B cell (primary cell): ENCODE measurements around the gene KAT2A. TPM values are rescaled to one million over a fixed set of nuclear protein-coding genes. Genes with fewer than 3 reads are reported as not detected.

Experiments
- ATAC-seq: fragments of 200-7000 bp; cut with Tn5 transposase; one replicate; pipeline ENCODE4 v1.10.0; 2021; ENCODE audit warnings: low read depth, mild to moderate bottlenecking, moderate number of reproducible peaks, moderate library complexity
- CTCF ChIA-PET: fragments of 350-600 bp; sonication (Branson Sonifier 250); formaldehyde crosslinking; loops from one replicate; lab custom pipeline; 2021; ENCODE audit warnings: antibody characterized with exemption, inconsistent platforms; lab: Charles Lee
- POLR2A ChIA-PET: fragments of 350-600 bp; sonication (Branson Sonifier 250); formaldehyde crosslinking; loops from one replicate; lab custom pipeline; 2021; ENCODE audit warnings: antibody characterized with exemption; lab: Charles Lee
- DNase-seq: peaks from one replicate; pipeline ENCODE4 v3.0.0; 2013
- H2AFZ ChIP-seq: 2 replicates; pipeline ENCODE4 v1.6.1; 2012; ENCODE audit warnings: mild to moderate bottlenecking, low read depth, low read length; ENCODE audit not compliant: insufficient read depth, poor library complexity, severe bottlenecking
- H3K27ac ChIP-seq, 2 donors: 1 replicate in 1 of 2; 2 replicates in 1 of 2; pipeline ENCODE4 v1.5.1; 2012 to 2013; ENCODE audit warnings: low read length in 2 of 2, mild to moderate bottlenecking in 2 of 2, moderate library complexity in 1 of 2
- H3K27me3 ChIP-seq, 4 experiments: fragments of 200-600 bp in 1 of 4; sonication (generic) in 1 of 4; replicated peaks in 1 of 4; 1 replicate in 2 of 4; 2 replicates in 2 of 4; pipeline versions ENCODE4 v1.6.1 to v1.7.0; 2013 to 2016; ENCODE audit warnings: low read length in 3 of 4, mild to moderate bottlenecking in 2 of 4, mixed read lengths in 1 of 4, moderate library complexity in 1 of 4; ENCODE audit not compliant: insufficient read depth in 4 of 4, control insufficient read depth in 3 of 4; ENCODE audit errors: control extremely low read depth in 1 of 4
- H3K36me3 ChIP-seq, 2 experiments: replicated peaks in 1 of 2; 1 replicate in 1 of 2; 2 replicates in 1 of 2; pipeline versions ENCODE4 v1.6.1 to v1.7.1; 2013; ENCODE audit warnings: low read length in 1 of 2; ENCODE audit not compliant: insufficient read depth in 2 of 2, control insufficient read depth in 1 of 2; ENCODE audit errors: control extremely low read depth in 1 of 2, extremely low read depth in 1 of 2
- H3K4me1 ChIP-seq, 2 donors: fragments of 200-600 bp in 1 of 2; sonication (generic) in 1 of 2; 1 replicate in 1 of 2; 2 replicates in 1 of 2; pipeline versions ENCODE4 v1.5.1 to v1.6.1; 2013 to 2017; ENCODE audit warnings: low read length in 2 of 2; ENCODE audit not compliant: control insufficient read depth in 2 of 2, insufficient read depth in 2 of 2
- H3K4me2 ChIP-seq: replicated peaks from 2 replicates; pipeline ENCODE3; 2012; ENCODE audit warnings: mild to moderate bottlenecking, low read depth, low read length; ENCODE audit not compliant: poor library complexity, severe bottlenecking
- H3K4me3 ChIP-seq, 5 experiments: fragments of 200-600 bp in 1 of 5; sonication (generic) in 1 of 5; 1 replicate in 3 of 5; 2 replicates in 2 of 5; pipeline versions ENCODE4 v1.5.1 to v1.7.0; 2011 to 2016; ENCODE audit warnings: low read length in 4 of 5, mild to moderate bottlenecking in 4 of 5, low read depth in 2 of 5, control low read depth in 1 of 5, moderate library complexity in 1 of 5; ENCODE audit not compliant: insufficient read depth in 1 of 5; ENCODE audit errors: control extremely low read depth in 1 of 5, extremely low read depth in 1 of 5
- H3K79me2 ChIP-seq: fragments of 200-600 bp; sonication (generic); one replicate; pipeline ENCODE4 v1.6.0; 2016; ENCODE audit warnings: low read length; ENCODE audit not compliant: control insufficient read depth, insufficient read depth
- H3K9ac ChIP-seq: fragments of 200-600 bp; sonication (generic); 2 replicates; pipeline ENCODE4 v1.6.1; 2017; ENCODE audit warnings: mild to moderate bottlenecking, low read length, moderate library complexity
- H3K9me3 ChIP-seq, 3 donors: one replicate each; pipeline versions ENCODE4 v1.6.1 to v1.7.1; 2013; ENCODE audit warnings: low read length in 2 of 3; ENCODE audit not compliant: control insufficient read depth in 2 of 3, insufficient read depth in 1 of 3; ENCODE audit errors: control extremely low read depth in 1 of 3
- H4K20me1 ChIP-seq: 2 replicates; pipeline ENCODE4 v1.6.0; 2012; ENCODE audit warnings: mild to moderate bottlenecking, low read length; ENCODE audit not compliant: insufficient read depth, control insufficient read depth, poor library complexity, severe bottlenecking
- H3K27ac Mint-ChIP-seq: one replicate; pipeline ENCODE4 v1.8.0; 2021; ENCODE audit warnings: mixed read lengths
- H3K27me3 Mint-ChIP-seq: one replicate; pipeline ENCODE4 v1.8.0; 2021; ENCODE audit warnings: mixed read lengths
- H3K4me1 Mint-ChIP-seq: one replicate; pipeline ENCODE4 v1.8.0; 2021; ENCODE audit warnings: mixed read lengths
- H3K4me3 Mint-ChIP-seq: one replicate; pipeline ENCODE4 v1.8.0; 2021; ENCODE audit warnings: mixed read lengths
- H3K9me3 Mint-ChIP-seq: one replicate; pipeline ENCODE4 v1.8.0; 2022; ENCODE audit warnings: mixed read lengths; ENCODE audit not compliant: insufficient read depth
- EZH2 ChIP-seq: IDR thresholded peaks from 2 replicates; pipeline ENCODE4 v1.6.1; 2012; ENCODE audit warnings: borderline replicate concordance, low read depth, mild to moderate bottlenecking, moderate library complexity, low read length; ENCODE audit not compliant: insufficient read depth, poor library complexity, severe bottlenecking
- WGBS: methylation state at CpG from one replicate; pipeline ENCODE4 v1.1.5; 2013; ENCODE audit warnings: missing lambda C conversion rate; ENCODE audit not compliant: insufficient coverage; 5-methylcytosine and 5-hydroxymethylcytosine counted together
- intact Hi-C: fragments of 100-400 bp; cut with micrococcal nuclease; formaldehyde crosslinking; loops from one replicate; pipeline ENCODE4 v1.10.0; 2022
- polyA plus RNA-seq: library from polyadenylated mRNA; depleted of rRNA; stranded (reverse); fragments of >200 nt; gene quantifications from 2 replicates; pipeline ENCODE4 v1.2.3, GENCODE V29; 2012
- total RNA-seq, 2 donors: library from RNA; stranded (reverse); fragments of 120-200 nt in 1 of 2; gene quantifications; 1 replicate in 1 of 2; 2 replicates in 1 of 2; pipeline versions ENCODE4 v1.2.3 to v1.2.4, GENCODE V29; 2013 to 2022
- TF ChIP-seq, protein P1 (sequence below): fragments of 200-600 bp; IDR thresholded peaks from one replicate; pipeline ENCODE4 v1.8.0; 2022; ENCODE audit warnings: antibody characterized with exemption, mild to moderate bottlenecking

Gene KAT2A
- total and polyA plus RNA-seq, 2 donors (not counting 1 experiment from before 2014, with no cell fraction given): 66.3 to 155 TPM

DNA sequence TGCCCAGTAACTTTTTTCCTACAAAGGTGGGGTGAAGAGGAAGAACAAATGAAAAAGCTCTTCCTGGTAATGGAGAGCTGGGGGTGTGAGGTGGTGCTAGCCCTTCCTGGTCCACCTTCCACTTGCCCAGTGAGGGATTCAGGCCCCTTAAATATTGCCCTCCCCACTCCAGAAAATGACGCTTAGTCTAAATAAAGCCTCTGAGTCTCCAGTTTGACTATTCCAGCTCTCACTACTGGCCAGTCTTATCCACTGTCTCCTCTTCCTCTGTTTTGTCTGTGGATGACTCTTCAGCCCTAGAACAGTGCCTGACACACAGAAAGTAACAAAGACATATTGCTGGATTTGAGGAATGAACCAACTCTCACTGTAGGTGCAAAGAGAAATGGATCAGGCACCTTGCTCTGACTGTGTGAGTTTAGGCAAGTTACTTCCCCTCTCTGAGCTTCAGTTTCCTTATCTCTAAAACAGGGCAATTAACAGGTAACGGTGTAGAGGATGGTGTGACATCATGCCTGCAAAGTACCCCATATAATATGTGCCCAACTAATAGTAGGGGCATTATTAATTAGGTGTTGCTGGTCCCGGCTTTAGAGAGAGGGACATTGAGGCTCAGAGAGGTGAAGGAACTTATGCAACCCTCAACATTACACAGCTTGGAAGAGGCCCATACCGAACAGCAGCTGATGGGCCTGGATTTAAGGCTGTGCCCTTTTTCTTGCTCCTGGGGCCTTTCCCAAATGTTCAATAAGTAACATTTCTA lies 44.2 kb downstream of the KAT2A start:
- peaks cover 9 to 10% of the 10 kb centered on the region in 2 donors for H3K4me1 ChIP-seq
- WGBS: 100% methylated on average over 1 of the region's 4 CpGs
- H3K4me2 ChIP-seq: no peak overlapping the region
- CTCF ChIA-PET: interaction anchor here (0.6 to 1.2 kb wide), 3 partner anchors 9 to 47 kb away, joined by 3 to 8 read pairs (median 4); no protein-coding TSS in a partner anchor
- Mint-ChIP-seq H3K4me1 (peaks cover 6% of the 10 kb centered on the region), H3K4me3 (no peak overlapping the region), H3K27ac (no peak overlapping the region), H3K9me3 (no peaks in the 10 kb centered on the region), H3K27me3 (peaks cover 6% of the 10 kb centered on the region)
- H2AFZ ChIP-seq: no peak overlapping the region
- DNase-seq (no peak), ATAC-seq (no peak)
- no peak overlapping the region for H3K27ac ChIP-seq
- POLR2A ChIA-PET: interaction anchor here (1.2 kb wide), 1 partner anchor 110 kb away, joined by 6 read pairs; the partner anchor contains the start of gene CNP
- H3K79me2 ChIP-seq: no peaks in the 10 kb centered on the region
- H3K9me3 ChIP-seq: no peaks in the 10 kb centered on the region
- H3K27me3 ChIP-seq: peaks cover 0 to 22% (median 6%) of the 10 kb centered on the region in 4 experiments
- no peaks in the 10 kb centered on the region for H4K20me1 ChIP-seq
- intact Hi-C loops: no loop called here
- H3K4me3 ChIP-seq: no peak overlapping the region
- H3K9ac ChIP-seq: no peak overlapping the region
- no peak for TF ChIP-seq EZH2
- TF ChIP-seq, protein P1, sequence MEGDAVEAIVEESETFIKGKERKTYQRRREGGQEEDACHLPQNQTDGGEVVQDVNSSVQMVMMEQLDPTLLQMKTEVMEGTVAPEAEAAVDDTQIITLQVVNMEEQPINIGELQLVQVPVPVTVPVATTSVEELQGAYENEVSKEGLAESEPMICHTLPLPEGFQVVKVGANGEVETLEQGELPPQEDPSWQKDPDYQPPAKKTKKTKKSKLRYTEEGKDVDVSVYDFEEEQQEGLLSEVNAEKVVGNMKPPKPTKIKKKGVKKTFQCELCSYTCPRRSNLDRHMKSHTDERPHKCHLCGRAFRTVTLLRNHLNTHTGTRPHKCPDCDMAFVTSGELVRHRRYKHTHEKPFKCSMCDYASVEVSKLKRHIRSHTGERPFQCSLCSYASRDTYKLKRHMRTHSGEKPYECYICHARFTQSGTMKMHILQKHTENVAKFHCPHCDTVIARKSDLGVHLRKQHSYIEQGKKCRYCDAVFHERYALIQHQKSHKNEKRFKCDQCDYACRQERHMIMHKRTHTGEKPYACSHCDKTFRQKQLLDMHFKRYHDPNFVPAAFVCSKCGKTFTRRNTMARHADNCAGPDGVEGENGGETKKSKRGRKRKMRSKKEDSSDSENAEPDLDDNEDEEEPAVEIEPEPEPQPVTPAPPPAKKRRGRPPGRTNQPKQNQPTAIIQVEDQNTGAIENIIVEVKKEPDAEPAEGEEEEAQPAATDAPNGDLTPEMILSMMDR: no peak
- H3K36me3 ChIP-seq: no peaks in the 10 kb centered on the region

DNA sequence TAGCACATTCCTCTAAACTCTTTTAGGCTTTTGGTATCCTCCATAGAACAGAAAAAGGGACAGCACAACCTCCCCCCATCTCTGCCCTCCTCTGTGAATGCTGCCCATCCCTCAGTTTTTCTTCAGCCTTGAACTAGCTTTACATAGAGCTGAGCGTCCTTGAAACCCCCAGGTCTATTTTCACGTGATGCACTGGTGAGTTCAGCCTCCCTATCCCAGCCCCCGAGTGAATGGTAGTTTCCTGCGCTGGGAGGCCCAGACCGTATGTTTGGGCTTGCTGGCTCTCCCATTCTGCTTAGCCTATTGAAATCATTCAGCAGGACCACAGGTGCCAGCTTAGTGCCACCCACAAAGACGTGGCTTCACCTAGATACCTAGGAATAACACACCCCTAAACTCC lies 45.4 kb downstream of the KAT2A start:
- no peaks in the 10 kb centered on the region for H3K36me3 ChIP-seq
- intact Hi-C loops: no loop called here
- no peaks in the 10 kb centered on the region for H3K79me2 ChIP-seq
- no peak overlapping the region for H3K27ac Mint-ChIP-seq
- H3K4me1 Mint-ChIP-seq: peaks cover 8% of the 10 kb centered on the region
- no peak overlapping the region for H3K4me3 ChIP-seq
- peaks cover 0 to 33% (median 9%) of the 10 kb centered on the region in 4 experiments for H3K27me3 ChIP-seq
- no peaks in the 10 kb centered on the region for H3K9me3 Mint-ChIP-seq
- TF ChIP-seq, protein P1: no peak
- no peak for TF ChIP-seq EZH2
- H2AFZ ChIP-seq: no peak overlapping the region
- H3K27ac ChIP-seq: no peak overlapping the region
- no peak overlapping the region for H3K9ac ChIP-seq
- 84% methylated on average over 6 of the region's 6 CpGs for WGBS
- no peak overlapping the region for H3K4me3 Mint-ChIP-seq
- ATAC-seq (no peak), DNase-seq (no peak)
- no peak overlapping the region for H3K4me2 ChIP-seq
- ChIA-PET CTCF (interaction anchor here (2.2 kb wide), 1 partner anchor 10 kb away, joined by 8 read pairs; no protein-coding TSS in a partner anchor), POLR2A (interaction anchor here (1.2 kb wide), 1 partner anchor 109 kb away, joined by 6 read pairs; the partner anchor contains the start of gene CNP)
- H4K20me1 ChIP-seq: no peaks in the 10 kb centered on the region
- no peaks in the 10 kb centered on the region for H3K9me3 ChIP-seq
- H3K4me1 ChIP-seq: peaks cover 14 to 17% of the 10 kb centered on the region in 2 donors
- H3K27me3 Mint-ChIP-seq: peaks cover 10% of the 10 kb centered on the region
